HG02759 (cell line): ENCODE measurements around the gene LAPTM5.
A peak's percentile ranks its signal among the peaks of the same experiment; 100 is the strongest.

Experiments
- ATAC-seq: cut with Tn5 transposase; IDR thresholded peaks from one replicate; pipeline ENCODE4 v1.9.1; 2021; ENCODE audit warnings: mild to moderate bottlenecking, moderate library complexity; ENCODE audit not compliant: unreplicated experiment

Gene LAPTM5

DNA sequence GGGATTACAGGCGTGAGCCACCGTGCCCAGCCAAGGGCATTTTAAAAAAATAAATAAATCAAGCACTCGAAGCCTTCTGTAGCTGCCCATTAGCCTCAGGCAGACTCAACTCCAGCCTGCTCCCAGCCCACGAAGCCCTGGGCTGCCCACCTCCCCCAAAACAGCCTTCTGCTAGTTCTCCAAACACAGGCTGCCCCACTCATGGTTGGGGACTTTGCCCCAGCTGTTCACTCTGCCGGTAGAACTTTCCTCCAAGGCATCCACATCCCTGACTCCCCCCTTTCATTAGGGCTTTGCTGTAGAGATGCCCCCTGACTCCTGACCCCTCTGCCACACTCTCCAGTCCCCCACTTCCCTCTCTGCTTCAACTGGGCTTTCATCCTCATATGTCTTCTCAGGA lies 29.7 kb upstream of the LAPTM5 start:
- ATAC-seq = no peak

DNA sequence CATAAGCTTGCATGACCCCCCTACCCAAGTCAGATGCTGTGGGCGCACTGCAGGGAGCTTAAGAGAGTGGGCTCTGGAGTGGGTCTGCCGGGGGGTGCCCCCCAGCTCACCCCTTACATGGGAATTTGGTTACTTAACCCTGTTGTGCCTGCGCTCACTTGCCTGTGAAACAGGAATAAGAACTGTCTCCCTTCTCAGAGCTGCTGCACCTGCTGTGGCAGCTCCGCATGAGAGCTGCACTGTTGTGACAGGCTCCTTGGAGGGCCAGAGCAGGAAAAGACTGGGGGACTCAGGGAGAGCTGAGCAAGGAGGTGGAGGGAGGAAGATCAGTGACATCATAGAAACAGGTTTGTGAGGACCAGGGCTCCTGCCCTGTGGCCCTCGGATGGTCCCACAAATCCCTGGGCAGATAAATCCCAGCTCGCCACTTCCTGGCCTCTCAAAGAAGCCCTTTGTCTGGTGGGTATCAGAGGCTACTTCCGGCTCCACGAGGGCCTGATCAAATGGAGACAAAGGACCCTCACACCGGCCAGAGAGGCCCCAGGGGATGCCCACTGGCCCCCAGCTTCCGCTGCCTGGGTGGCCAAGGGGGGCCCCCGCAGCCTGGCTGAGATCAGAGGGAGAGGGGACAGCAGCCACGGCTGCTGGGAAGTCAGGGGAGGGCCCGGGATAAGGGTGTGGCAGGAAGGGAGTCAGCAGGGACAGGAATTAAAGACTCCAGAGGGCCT lies 28.9 kb upstream of the LAPTM5 start:
- no peak for ATAC-seq

- no peak for ATAC-seq
These were observed 28.1 kb upstream of the LAPTM5 start for GRCh38 chr1:30785714-30786113.

- no peak for ATAC-seq
These were observed 27.6 kb upstream of the LAPTM5 start for GRCh38 chr1:30785181-30785580.

GRCh38 chr1:30783256-30783915 lies 25.8 kb upstream of the LAPTM5 start:
- ATAC-seq = no peak

GRCh38 chr1:30782361-30783255 lies 25.0 kb upstream of the LAPTM5 start:
- peak; percentile 41 for ATAC-seq

DNA sequence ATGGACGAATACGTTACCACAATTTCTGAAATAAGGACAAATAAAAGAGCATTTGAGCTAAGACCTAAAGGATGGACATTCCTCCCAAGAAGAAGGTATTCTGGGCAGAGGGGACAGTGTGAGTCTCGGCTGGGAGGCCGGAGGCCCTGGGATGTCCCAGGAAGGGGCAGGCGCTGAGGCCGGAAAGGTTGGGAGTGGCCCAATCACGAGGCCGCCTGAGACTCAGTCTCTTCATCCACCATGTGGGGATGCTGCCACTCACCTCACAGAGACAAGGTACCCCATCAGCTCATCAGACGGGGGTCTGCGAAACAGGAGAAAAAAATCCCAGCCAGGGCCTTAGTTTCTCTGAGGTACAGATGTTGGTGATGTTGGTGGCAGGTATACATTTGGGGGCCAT lies 24.3 kb upstream of the LAPTM5 start:
- ATAC-seq = no peak

- ATAC-seq = no peak
These were observed 22.8 kb upstream of the LAPTM5 start for GRCh38 chr1:30780409-30780808.

- peak; percentile 63 for ATAC-seq
These were observed 21.9 kb upstream of the LAPTM5 start for GRCh38 chr1:30779294-30780071.

GRCh38 chr1:30778979-30779293 lies 21.4 kb upstream of the LAPTM5 start:
- no peak for ATAC-seq

DNA sequence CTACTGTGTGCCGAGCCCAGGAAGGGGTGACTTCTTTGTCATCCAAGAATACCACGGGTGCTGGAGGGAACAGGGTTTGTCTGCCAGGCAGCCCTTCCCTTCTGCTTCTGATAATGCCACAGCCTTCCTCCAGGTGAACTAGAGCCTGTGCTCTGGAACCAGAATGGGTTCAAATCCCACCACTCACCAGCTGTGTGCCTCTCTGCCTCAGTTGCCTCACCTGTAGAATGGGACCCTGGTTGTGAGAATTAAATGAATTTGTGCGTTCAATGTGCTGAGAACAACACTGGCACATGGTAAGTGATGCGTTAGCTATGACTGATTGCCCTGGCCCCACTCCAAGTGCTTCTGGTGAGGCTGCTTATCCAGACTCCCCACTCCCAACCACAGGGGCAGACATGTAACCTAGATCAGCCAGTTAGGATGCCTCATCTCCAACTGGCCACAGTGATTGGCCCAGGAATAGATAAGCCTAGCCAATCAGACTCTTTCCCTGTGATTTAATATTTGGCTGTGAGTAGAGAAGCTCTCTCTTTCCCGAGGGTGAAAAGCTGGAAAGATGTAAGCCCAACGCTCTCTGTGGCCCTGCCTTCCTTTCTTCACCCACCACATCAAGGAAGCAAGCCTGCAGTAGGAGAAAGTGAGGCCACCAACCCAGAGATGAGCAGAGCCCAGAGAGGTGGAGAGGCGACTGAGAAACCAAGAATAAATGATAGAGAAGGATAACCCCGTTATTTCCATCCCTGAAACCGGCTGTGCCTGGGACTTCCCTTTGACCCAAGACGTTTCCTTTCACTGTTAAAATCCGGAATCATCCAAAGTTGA lies 20.8 kb upstream of the LAPTM5 start:
- no peak for ATAC-seq

- no peak for ATAC-seq
These were observed 20.3 kb upstream of the LAPTM5 start for GRCh38 chr1:30777904-30778153.

GRCh38 chr1:30777060-30777903 lies 19.7 kb upstream of the LAPTM5 start:
- no peak for ATAC-seq

DNA sequence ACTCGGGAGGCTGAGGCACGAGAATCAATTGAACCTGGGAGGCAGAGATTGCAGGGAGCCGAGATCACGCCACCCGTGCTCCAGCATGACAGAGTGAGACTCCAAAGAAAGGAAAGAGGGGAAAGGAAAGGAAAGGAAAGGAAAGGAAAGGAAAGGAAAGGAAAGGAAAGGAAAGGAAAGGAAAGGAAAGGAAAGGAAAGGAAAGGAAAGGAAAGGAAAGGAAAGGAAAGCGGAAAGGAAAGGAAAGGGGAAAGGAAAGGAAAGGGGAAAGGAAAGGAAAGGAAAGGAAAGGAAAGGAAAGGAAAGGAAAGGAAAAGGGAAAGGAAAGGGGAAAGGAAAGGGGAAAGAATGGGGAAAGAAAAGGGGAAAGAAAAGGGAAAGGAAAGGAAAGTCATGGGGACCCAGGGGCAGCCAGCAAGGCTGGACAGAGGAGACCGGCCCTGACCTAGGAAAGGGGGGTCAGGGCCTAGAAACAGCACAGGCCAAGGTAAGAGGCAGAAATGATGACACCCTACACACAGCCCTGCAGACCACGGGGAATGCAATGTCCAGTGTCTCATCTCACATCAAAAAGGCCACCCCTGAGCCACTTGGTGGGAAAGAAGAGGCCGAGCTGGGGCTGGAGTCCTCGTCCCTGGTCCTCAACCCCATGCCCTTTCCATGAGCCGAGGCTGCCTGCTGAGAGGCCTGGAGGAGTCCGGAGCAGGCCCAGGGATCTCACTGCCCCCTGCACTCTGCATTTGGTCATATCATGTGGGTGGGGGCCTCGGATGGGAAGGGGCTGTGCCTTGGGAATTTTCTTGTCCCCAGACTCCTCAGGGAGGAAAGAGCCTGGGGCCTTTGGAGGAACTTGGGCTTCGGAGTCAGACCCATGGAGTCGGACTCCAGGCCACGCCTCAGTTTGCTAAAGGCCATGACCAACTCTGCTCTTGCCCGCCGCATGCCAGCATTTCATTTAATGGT lies 18.8 kb upstream of the LAPTM5 start:
- ATAC-seq = no peak

- ATAC-seq = no peak
These were observed 17.9 kb upstream of the LAPTM5 start for GRCh38 chr1:30775433-30775975.

DNA sequence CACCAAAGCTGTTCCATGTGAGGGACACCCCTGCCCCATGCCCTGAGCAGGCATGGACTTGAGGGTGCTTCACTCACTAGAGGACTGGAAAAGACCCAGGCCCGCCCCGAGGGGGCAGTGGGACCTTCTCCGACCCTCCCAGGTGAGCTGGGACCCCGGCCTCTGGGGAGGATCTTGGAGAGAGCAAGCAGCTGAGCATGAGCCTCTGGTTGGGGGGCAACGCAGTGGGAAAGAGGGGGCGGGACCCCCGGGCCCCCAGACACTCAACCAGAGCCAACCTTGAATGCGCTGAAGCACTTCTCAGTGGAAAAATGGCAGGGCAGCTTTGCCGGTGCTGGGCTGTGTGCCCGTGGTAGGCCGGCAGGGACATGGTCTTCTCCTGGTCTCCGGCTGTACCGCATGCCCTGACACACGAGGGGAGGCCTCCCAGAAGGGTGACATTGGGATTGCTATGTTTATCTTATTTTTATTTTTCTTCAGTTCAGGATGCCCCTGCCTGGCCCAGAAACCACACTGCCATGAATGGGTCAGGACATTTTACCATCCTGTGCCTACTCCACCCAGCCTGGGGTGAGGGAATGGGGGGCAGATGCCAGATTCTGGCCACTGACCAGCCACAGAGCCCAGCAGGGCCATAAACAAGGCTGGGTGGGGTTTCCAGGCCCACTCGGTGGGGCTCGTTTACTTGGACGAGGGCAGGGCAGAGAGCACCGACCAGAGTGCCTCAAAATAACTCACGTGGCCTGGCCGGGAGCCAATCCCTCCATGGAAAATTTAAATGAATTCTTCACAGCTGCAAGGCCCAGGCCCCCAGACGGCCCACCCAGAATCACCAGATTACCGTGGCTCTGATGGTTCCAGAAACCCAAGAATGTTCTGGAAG lies 17.2 kb upstream of the LAPTM5 start:
- no peak for ATAC-seq

DNA sequence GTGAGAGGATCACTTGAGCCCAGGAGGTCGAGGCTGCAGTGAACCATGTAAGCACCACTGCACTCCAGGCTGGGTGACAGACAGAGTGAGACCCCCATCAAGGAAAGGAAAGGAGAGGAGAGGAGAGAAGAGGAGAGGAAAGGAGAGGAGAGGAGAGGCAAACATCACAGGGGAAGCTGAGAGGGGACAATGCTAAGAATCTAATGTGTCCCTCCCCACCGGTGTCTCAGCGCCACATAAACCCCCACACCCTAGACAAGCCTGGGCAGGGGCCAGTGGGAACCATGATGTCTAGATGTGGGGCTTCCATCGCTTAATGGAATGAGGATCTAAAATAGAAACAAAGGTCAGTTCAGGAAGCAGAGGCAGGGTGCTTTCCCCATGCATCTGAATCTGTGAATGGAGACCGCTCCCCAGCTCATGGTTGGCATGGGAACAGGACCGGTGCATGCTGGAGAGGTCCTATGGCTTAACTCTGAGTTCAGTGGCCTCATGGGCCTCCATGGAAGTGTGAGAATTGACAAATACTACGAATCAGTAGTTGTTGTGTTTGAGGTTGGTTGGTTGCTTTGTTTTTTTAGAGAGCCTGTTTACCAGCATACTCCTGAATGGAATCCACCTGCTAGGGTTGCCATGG lies 16.3 kb upstream of the LAPTM5 start:
- ATAC-seq = no peak
